ENCODE data around the gene SLC7A14.

The SLC7A14 gene

DNA sequence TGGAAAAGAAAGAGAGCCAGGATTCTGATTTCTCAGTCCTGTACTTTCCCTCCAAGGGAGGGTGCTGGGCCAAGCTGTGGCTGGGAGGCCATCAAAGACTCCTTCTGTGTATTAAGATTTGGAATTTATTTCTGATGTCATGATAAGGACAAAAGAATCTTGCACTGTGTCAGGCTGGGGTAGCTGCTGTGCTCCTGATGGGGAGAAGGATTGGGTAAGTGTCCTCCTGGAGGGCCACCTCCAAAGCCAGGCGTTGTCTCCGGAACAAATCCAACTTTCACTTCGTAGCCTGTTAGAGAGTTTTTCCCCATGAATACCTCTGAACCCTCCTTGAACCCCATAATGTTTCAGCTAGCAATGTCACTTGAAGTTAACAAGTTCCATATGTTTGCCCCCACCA, 137.3 kb downstream of the SLC7A14 start:
- Histone ChIP-seq H3K36me3 (ENCODE audit: control insufficient read depth in 2 of 2, insufficient read depth in 2 of 2, low read length in 2 of 2) (no peaks in the 10 kb centered on the region), H3K9me3 (ENCODE audit: control insufficient read depth in 2 of 2, low read length in 2 of 2) (no peaks in the 10 kb centered on the region), H3K4me1 (ENCODE audit: control insufficient read depth, insufficient read depth, low read length) (no peaks in the 10 kb centered on the region), H3K27me3 (ENCODE audit: control insufficient read depth in 1 of 2, insufficient read depth in 2 of 2, low read length in 2 of 2) (no peaks in the 10 kb centered on the region), H3K27ac (ENCODE audit: low read length) (no peak overlapping the region), H3K4me3 (ENCODE audit: low read length in 2 of 2) (no peak overlapping the region), H3K9ac (ENCODE audit: low read length in 2 of 2) (no peak overlapping the region)

DNA sequence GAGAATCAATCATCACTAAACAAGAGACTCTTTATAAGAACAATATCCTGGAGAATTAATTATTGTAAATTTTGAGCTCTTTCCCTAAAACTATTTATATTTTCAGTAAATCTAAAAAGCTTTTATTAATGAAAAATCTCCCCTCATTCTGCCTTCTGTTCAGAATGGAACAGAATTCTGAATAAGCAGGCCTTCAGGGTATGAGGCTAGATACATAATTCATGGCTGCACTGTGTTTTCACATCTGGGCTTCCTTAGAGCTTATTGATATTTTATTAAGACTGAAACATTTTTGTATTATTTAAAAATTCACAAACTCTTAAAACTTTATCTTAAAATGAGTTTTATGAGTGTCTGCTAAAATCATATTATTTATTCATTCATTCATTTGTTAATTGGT, 142.4 kb downstream of the SLC7A14 start:
- H3K4me3 ChIP-seq (ENCODE audit: low read length in 2 of 2), result no peak overlapping the region
- no peak overlapping the region for H3K9ac ChIP-seq (ENCODE audit: low read length in 2 of 2)
- H3K9me3 ChIP-seq (ENCODE audit: control insufficient read depth in 2 of 2, low read length in 2 of 2), result peaks cover 0 to 3% of the 10 kb centered on the region in 2 donors
- no peaks in the 10 kb centered on the region for H3K27me3 ChIP-seq (ENCODE audit: control insufficient read depth in 1 of 2, insufficient read depth in 2 of 2, low read length in 2 of 2)
- no peaks in the 10 kb centered on the region for H3K36me3 ChIP-seq (ENCODE audit: control insufficient read depth in 2 of 2, insufficient read depth in 2 of 2, low read length in 2 of 2)
- no peaks in the 10 kb centered on the region for H3K4me1 ChIP-seq (ENCODE audit: control insufficient read depth, insufficient read depth, low read length)
- no peak overlapping the region for H3K27ac ChIP-seq (ENCODE audit: low read length)

DNA sequence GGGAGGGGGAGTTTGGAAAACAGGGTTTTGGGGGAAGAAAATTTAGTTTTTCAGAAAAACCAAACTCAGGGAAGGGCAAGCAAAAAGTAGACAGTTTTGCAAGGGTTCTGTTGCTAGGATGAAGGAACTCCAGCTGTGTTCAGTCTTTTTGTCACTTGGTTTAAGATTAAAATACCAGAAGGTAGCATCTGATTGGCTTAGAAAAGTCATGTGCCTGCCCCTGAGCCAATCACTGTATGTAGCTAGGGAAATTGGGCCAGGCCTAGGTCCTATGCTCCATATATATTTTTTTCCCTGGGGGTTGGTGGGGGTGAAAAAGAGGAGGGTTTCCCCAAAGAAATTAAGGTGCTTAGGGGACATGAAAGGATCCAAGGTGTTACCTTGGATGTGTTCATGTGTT, 142.9 kb downstream of the SLC7A14 start:
- no peak overlapping the region for H3K9ac ChIP-seq (ENCODE audit: low read length in 2 of 2)
- H3K4me1 ChIP-seq (ENCODE audit: control insufficient read depth, insufficient read depth, low read length), result no peaks in the 10 kb centered on the region
- H3K36me3 ChIP-seq (ENCODE audit: control insufficient read depth in 2 of 2, insufficient read depth in 2 of 2, low read length in 2 of 2), result no peaks in the 10 kb centered on the region
- H3K9me3 ChIP-seq (ENCODE audit: control insufficient read depth in 2 of 2, low read length in 2 of 2), result peaks cover 0 to 3% of the 10 kb centered on the region in 2 donors
- H3K27me3 ChIP-seq (ENCODE audit: control insufficient read depth in 1 of 2, insufficient read depth in 2 of 2, low read length in 2 of 2), result no peaks in the 10 kb centered on the region
- H3K4me3 ChIP-seq (ENCODE audit: low read length in 2 of 2), result no peak overlapping the region
- H3K27ac ChIP-seq (ENCODE audit: low read length), result no peak overlapping the region

DNA sequence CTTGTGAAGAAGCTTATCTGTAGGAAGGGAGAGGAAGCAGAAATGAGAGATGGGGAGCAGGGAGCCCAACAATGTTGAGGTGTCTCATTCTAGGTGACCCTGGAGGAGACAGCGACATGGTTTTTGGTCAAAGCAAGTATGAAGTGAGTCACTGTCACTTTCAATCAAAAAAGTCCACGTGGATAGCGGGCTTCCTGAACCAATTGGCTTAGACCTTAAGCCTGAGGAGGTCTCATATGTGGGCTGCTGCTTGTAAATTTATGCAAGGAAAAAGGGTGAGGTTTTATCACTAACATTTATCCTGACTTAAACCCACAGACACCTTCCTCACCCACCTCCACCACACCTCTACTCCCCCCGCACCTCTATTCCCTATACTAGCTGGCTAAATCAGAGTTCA, 144.5 kb downstream of the SLC7A14 start:
- no peak overlapping the region for H3K4me3 ChIP-seq (ENCODE audit: low read length in 2 of 2)
- no peak overlapping the region for H3K27ac ChIP-seq (ENCODE audit: low read length)
- no peaks in the 10 kb centered on the region for H3K27me3 ChIP-seq (ENCODE audit: control insufficient read depth in 1 of 2, insufficient read depth in 2 of 2, low read length in 2 of 2)
- H3K9me3 ChIP-seq (ENCODE audit: control insufficient read depth in 2 of 2, low read length in 2 of 2), result peaks cover 0 to 3% of the 10 kb centered on the region in 2 donors
- no peaks in the 10 kb centered on the region for H3K4me1 ChIP-seq (ENCODE audit: control insufficient read depth, insufficient read depth, low read length)
- H3K9ac ChIP-seq (ENCODE audit: low read length in 2 of 2), result no peak overlapping the region
- no peaks in the 10 kb centered on the region for H3K36me3 ChIP-seq (ENCODE audit: control insufficient read depth in 2 of 2, insufficient read depth in 2 of 2, low read length in 2 of 2)

DNA sequence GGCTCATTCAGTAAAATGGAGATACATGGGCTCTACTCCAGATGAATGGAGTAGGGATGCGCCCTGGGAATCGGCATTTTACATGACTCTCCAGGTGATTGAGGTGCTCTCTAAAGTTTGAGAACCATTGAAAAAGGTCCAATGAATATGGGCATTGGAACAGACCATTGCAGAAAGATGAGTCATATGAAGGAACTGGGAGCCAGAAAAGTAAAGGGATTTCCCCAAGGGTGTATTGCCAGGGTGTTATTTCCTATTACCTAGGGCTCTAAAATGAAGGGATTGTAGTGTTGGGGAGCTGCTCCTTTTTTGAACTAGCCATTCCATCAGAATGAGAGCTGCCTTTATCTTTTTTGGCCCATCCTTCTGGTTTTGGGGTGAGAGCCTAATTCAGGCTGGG, 145.5 kb downstream of the SLC7A14 start:
- no peaks in the 10 kb centered on the region for H3K36me3 ChIP-seq (ENCODE audit: control insufficient read depth in 2 of 2, insufficient read depth in 2 of 2, low read length in 2 of 2)
- H3K9ac ChIP-seq (ENCODE audit: low read length in 2 of 2), result no peak overlapping the region
- no peak overlapping the region for H3K27ac ChIP-seq (ENCODE audit: low read length)

DNA sequence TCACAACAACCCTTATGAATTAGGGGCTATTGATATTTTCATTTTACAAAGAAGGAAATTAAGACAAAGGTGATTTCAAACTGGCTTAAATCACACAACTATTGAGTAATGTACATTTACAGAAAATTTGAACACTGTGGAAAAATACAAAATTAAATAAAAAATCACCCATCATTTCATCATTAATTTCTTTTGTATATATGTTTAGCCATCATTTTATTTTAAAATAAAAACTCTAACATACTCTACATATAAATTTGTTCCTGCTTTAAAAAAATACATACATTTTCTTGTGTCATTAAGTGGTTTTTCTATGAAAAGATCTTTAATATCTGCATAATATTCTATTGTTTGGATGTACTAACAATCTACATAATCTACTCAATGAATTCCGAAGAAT, 147.0 kb downstream of the SLC7A14 start:
- no peak overlapping the region for H3K4me3 ChIP-seq (ENCODE audit: low read length in 2 of 2)
- no peaks in the 10 kb centered on the region for H3K27me3 ChIP-seq (ENCODE audit: control insufficient read depth in 1 of 2, insufficient read depth in 2 of 2, low read length in 2 of 2)
- H3K4me1 ChIP-seq (ENCODE audit: control insufficient read depth, insufficient read depth, low read length), result no peaks in the 10 kb centered on the region
- no peaks in the 10 kb centered on the region for H3K36me3 ChIP-seq (ENCODE audit: control insufficient read depth in 2 of 2, insufficient read depth in 2 of 2, low read length in 2 of 2)
- H3K27ac ChIP-seq (ENCODE audit: low read length), result no peak overlapping the region
- no peak overlapping the region for H3K9ac ChIP-seq (ENCODE audit: low read length in 2 of 2)
- H3K9me3 ChIP-seq (ENCODE audit: control insufficient read depth in 2 of 2, low read length in 2 of 2), result peaks cover 0 to 3% of the 10 kb centered on the region in 2 donors

More for the DNA sequence above, 145.5 kb downstream of the SLC7A14 start:
- H3K9me3 ChIP-seq (ENCODE audit: control insufficient read depth in 2 of 2, low read length in 2 of 2), result peaks cover 0 to 3% of the 10 kb centered on the region in 2 donors
- no peak overlapping the region for H3K4me3 ChIP-seq (ENCODE audit: low read length in 2 of 2)
- H3K27me3 ChIP-seq (ENCODE audit: control insufficient read depth in 1 of 2, insufficient read depth in 2 of 2, low read length in 2 of 2), result no peaks in the 10 kb centered on the region
- H3K4me1 ChIP-seq (ENCODE audit: control insufficient read depth, insufficient read depth, low read length), result no peaks in the 10 kb centered on the region

DNA sequence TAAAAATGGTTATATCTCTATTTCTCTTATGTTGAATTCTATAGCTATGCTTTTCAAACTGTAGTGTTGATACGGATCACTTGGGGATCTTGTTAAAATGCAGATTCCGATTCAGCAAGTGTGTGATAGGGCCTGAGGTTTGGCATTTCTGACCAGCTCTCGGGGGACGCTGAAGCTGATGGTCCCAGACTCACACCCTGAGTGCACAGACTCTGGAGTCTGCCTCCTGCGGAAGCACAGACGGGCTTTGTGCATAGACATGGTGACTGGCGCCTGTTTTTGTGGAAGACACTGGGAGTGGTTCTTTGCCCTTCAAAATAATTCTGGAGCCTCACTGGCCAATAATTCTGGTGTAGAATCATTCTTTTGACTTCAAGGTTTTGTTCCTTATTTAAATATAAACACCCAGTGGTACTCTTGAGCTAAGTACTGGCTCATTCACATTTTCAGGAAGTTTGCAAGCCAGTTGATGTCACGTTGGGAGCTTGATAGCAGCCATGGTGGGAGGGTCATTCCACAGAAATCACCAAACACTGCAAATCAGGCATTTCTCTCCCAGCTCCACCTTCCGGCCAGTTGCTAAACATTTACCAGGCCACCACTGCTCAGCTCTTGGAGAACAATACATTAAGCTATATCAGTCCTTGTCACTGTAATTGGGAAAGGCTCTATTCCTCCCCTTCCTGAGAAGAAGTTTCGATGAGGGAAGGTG, 148.0 kb downstream of the SLC7A14 start:
- Histone ChIP-seq H3K27me3 (ENCODE audit: control insufficient read depth in 1 of 2, insufficient read depth in 2 of 2, low read length in 2 of 2) (no peaks in the 10 kb centered on the region), H3K36me3 (ENCODE audit: control insufficient read depth in 2 of 2, insufficient read depth in 2 of 2, low read length in 2 of 2) (no peaks in the 10 kb centered on the region), H3K9ac (ENCODE audit: low read length in 2 of 2) (no peak overlapping the region), H3K27ac (ENCODE audit: low read length) (no peak overlapping the region), H3K4me3 (ENCODE audit: low read length in 2 of 2) (no peak overlapping the region), H3K9me3 (ENCODE audit: control insufficient read depth in 2 of 2, low read length in 2 of 2) (peaks cover 0 to 3% of the 10 kb centered on the region in 2 donors), H3K4me1 (ENCODE audit: control insufficient read depth, insufficient read depth, low read length) (no peaks in the 10 kb centered on the region)

DNA sequence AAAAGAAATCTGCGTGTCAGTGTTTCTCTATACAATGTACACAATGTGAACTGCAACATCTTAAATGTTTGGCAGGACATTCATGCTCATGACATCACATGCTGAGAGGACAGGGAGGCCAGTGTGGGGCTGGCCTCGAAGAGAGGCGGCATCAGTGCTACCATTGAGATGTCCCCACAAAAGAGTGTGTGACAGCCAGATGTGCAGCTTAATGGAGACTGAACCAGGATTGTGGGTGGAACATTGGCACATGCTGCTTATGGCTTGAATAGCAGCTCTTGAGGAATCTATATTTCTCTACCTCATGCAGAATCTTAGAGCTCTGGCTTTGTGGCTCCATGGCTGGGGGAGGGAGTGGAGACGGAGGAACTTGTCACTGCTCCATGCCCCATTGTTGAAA, 148.7 kb downstream of the SLC7A14 start:
- no peaks in the 10 kb centered on the region for H3K36me3 ChIP-seq (ENCODE audit: control insufficient read depth in 2 of 2, insufficient read depth in 2 of 2, low read length in 2 of 2)
- H3K27me3 ChIP-seq (ENCODE audit: control insufficient read depth in 1 of 2, insufficient read depth in 2 of 2, low read length in 2 of 2), result no peaks in the 10 kb centered on the region
- H3K4me1 ChIP-seq (ENCODE audit: control insufficient read depth, insufficient read depth, low read length), result no peaks in the 10 kb centered on the region
- H3K9me3 ChIP-seq (ENCODE audit: control insufficient read depth in 2 of 2, low read length in 2 of 2), result no peaks in the 10 kb centered on the region
- H3K4me3 ChIP-seq (ENCODE audit: low read length in 2 of 2), result no peak overlapping the region
- no peak overlapping the region for H3K27ac ChIP-seq (ENCODE audit: low read length)
- H3K9ac ChIP-seq (ENCODE audit: low read length in 2 of 2), result no peak overlapping the region

DNA sequence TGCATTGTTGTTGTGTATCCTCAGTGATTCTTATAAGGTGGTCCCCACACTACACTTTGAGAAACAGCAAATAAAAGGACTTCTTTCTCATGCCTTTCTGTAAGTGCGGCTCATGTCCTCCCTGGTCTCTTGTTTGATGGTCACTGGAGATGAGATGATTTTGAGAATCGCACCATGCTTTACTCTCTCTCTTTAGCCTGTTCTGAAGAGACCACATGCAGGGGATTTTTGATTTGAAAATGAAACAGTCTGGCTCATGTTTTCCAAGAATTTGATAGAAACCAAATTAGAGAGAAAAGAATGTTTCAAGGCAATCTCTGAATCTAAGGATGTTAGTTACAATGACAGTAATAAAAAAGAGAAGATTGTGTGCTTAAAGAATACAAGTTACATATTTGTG, 149.2 kb downstream of the SLC7A14 start:
- Histone ChIP-seq H3K4me3 (ENCODE audit: low read length in 2 of 2) (no peak overlapping the region), H3K27ac (ENCODE audit: low read length) (no peak overlapping the region), H3K9ac (ENCODE audit: low read length in 2 of 2) (no peak overlapping the region)

DNA sequence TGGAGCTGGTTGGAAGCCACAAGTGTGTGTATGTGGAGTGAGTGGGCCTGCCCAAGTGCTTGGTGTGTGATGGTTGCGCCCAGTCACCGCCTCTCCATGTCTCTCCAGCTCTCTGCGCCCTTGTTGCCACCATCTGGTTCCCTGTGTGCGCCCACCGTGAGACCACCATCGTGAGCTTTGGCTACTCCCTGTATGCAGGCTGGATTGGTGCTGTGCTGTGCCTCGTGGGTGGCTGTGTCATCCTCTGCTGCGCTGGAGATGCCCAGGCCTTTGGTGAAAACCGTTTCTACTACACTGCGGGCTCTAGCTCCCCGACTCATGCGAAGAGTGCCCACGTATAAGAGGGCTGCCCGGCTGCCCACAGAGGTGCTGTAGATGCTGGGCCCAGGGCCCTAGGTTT, 153.5 kb downstream of the SLC7A14 start:
- no peak overlapping the region for H3K27ac ChIP-seq (ENCODE audit: low read length)
- H3K9ac ChIP-seq (ENCODE audit: low read length in 2 of 2), result no peak overlapping the region
- no peaks in the 10 kb centered on the region for H3K9me3 ChIP-seq (ENCODE audit: control insufficient read depth in 2 of 2, low read length in 2 of 2)
- no peaks in the 10 kb centered on the region for H3K27me3 ChIP-seq (ENCODE audit: control insufficient read depth in 1 of 2, insufficient read depth in 2 of 2, low read length in 2 of 2)
- no peak overlapping the region for H3K4me3 ChIP-seq (ENCODE audit: low read length in 2 of 2)
- no peaks in the 10 kb centered on the region for H3K36me3 ChIP-seq (ENCODE audit: control insufficient read depth in 2 of 2, insufficient read depth in 2 of 2, low read length in 2 of 2)
- H3K4me1 ChIP-seq (ENCODE audit: control insufficient read depth, insufficient read depth, low read length), result no peaks in the 10 kb centered on the region

More for the DNA sequence above, 149.2 kb downstream of the SLC7A14 start:
- no peaks in the 10 kb centered on the region for H3K4me1 ChIP-seq (ENCODE audit: control insufficient read depth, insufficient read depth, low read length)
- no peaks in the 10 kb centered on the region for H3K36me3 ChIP-seq (ENCODE audit: control insufficient read depth in 2 of 2, insufficient read depth in 2 of 2, low read length in 2 of 2)
- H3K27me3 ChIP-seq (ENCODE audit: control insufficient read depth in 1 of 2, insufficient read depth in 2 of 2, low read length in 2 of 2), result no peaks in the 10 kb centered on the region
- H3K9me3 ChIP-seq (ENCODE audit: control insufficient read depth in 2 of 2, low read length in 2 of 2), result no peaks in the 10 kb centered on the region

DNA sequence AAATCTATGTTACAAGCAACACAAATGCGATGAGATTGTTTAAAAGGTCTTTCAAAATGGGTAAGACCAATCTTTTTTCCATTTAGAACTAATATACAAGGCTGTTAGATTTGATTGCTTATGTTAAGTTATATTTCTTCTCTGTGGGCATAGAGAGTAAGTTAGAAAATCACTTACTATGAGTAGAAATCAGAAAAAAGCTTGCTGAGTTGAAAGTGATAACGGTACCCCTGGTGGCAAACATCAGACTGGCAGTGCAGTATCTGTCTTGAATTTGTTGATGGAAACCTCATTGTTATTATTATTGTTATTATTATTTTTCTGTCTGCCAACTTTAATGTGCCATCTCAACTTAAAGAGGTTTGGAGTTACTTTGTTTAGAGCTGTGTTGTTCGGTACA, 154.8 kb downstream of the SLC7A14 start:
- H3K27ac ChIP-seq (ENCODE audit: low read length), result no peak overlapping the region
- H3K9ac ChIP-seq (ENCODE audit: low read length in 2 of 2), result no peak overlapping the region
- H3K9me3 ChIP-seq (ENCODE audit: control insufficient read depth in 2 of 2, low read length in 2 of 2), result no peaks in the 10 kb centered on the region
- H3K27me3 ChIP-seq (ENCODE audit: control insufficient read depth in 1 of 2, insufficient read depth in 2 of 2, low read length in 2 of 2), result no peaks in the 10 kb centered on the region
- no peaks in the 10 kb centered on the region for H3K4me1 ChIP-seq (ENCODE audit: control insufficient read depth, insufficient read depth, low read length)
- H3K36me3 ChIP-seq (ENCODE audit: control insufficient read depth in 2 of 2, insufficient read depth in 2 of 2, low read length in 2 of 2), result no peaks in the 10 kb centered on the region
- no peak overlapping the region for H3K4me3 ChIP-seq (ENCODE audit: low read length in 2 of 2)
